GM18511 (cell line): Measurements from ENCODE around the gene RARA.

Experiments
- ATAC-seq: cut with Tn5 transposase; IDR thresholded peaks from one replicate; pipeline ENCODE4 v1.9.1; 2021; ENCODE audit warnings: mild to moderate bottlenecking, moderate library complexity; ENCODE audit not compliant: unreplicated experiment

The RARA gene

GRCh38 chr17:40309031-40309948 lies at the start of gene RARA:
Gene RARA, plus strand, starts transcription at chr17:40309180. Its CDS starts 22,039 bp downstream, at chr17:40331219.
- no peak for ATAC-seq

GRCh38 chr17:40259505-40259904 lies 49.5 kb upstream of the RARA start:
- no peak for ATAC-seq

GRCh38 chr17:40260528-40260927 lies 48.5 kb upstream of the RARA start:
- no peak for ATAC-seq

- no peak for ATAC-seq
These were observed 44.4 kb upstream of the RARA start for GRCh38 chr17:40264458-40265185.

- ATAC-seq = no peak
These were observed 43.6 kb upstream of the RARA start for GRCh38 chr17:40265337-40265736.

- no peak for ATAC-seq
These were observed 42.1 kb upstream of the RARA start for GRCh38 chr17:40266882-40267281.

GRCh38 chr17:40268141-40268712 lies 40.8 kb upstream of the RARA start:
- no peak for ATAC-seq

- ATAC-seq = no peak
These were observed 30.6 kb upstream of the RARA start for GRCh38 chr17:40278414-40278813.

GRCh38 chr17:40279402-40279801 lies 29.6 kb upstream of the RARA start:
- no peak for ATAC-seq

GRCh38 chr17:40281663-40282062 lies 27.3 kb upstream of the RARA start:
- no peak for ATAC-seq

GRCh38 chr17:40283662-40284061 lies 25.3 kb upstream of the RARA start:
- ATAC-seq = no peak

GRCh38 chr17:40284085-40284713 lies 24.8 kb upstream of the RARA start:
- ATAC-seq = no peak

GRCh38 chr17:40286473-40286872 lies 22.5 kb upstream of the RARA start:
- ATAC-seq = no peak

- no peak for ATAC-seq
These were observed 21.9 kb upstream of the RARA start for GRCh38 chr17:40287159-40287493.

GRCh38 chr17:40287494-40288369 lies 21.2 kb upstream of the RARA start, which contains the start of gene CDC6:
Gene CDC6, plus strand, starts transcription at chr17:40287879. Its CDS starts 1,542 bp downstream, at chr17:40289421.
- ATAC-seq = peak; percentile 88

- ATAC-seq = no peak
These were observed 18.2 kb upstream of the RARA start for GRCh38 chr17:40290629-40291280.

- ATAC-seq = no peak
These were observed 17.7 kb upstream of the RARA start for GRCh38 chr17:40291281-40291664.

- no peak for ATAC-seq
These were observed 15.6 kb upstream of the RARA start for GRCh38 chr17:40293363-40293762.

- ATAC-seq = no peak
These were observed 13.2 kb upstream of the RARA start for GRCh38 chr17:40295488-40296436.
